Breast epithelium (tissue), 3 donors: Measurements from ENCODE around the gene MX2.
A peak's percentile ranks its signal among the peaks of the same experiment; 100 is the strongest.

ENCODE experiments used
- CTCF ChIP-seq, 3 donors: fragments of 450-650 bp; IDR thresholded peaks; one replicate each; pipeline ENCODE4 v1.5.1; 2016 to 2017; ENCODE audit warnings: antibody characterized with exemption in 3 of 3, mild to moderate bottlenecking in 3 of 3, moderate library complexity in 3 of 3
- POLR2A ChIP-seq: fragments of 450-650 bp; IDR thresholded peaks from one replicate; pipeline ENCODE4 v1.6.1; 2016; ENCODE audit warnings: antibody characterized with exemption, mild to moderate bottlenecking, moderate library complexity
- POLR2AphosphoS5 ChIP-seq, 3 donors: sonication (generic); formaldehyde crosslinking; IDR thresholded peaks; one replicate each; pipeline ENCODE4 v1.6.1; 2017; ENCODE audit warnings: antibody characterized with exemption in 3 of 3

- TF ChIP-seq CTCF (IDR thresholded peaks at IDR 0.05) (peak in 1 of 3 donors; percentile 21), POLR2A (no peak), POLR2AphosphoS5 (IDR thresholded peaks at IDR 0.05) (no peak)
These were observed 49.7 kb downstream of the MX2 start for GRCh38 chr21:41411449-41412089.
